Measurements from ENCODE around the gene LBHD2. TPM values are rescaled to one million over a fixed set of nuclear protein-coding genes. Genes with fewer than 3 reads are reported as not detected.

LBHD2 gene
- total RNA-seq, 1 donor from 2014 or later: not detected

GRCh38 chr14:103090481-103091020, 6.5 kb downstream of the LBHD2 start:
- no peak for DNase-seq (ENCODE audit: low read depth in 2 of 2)

- DNase-seq (ENCODE audit: low read depth in 2 of 2): peak in 1 of 2 donors; percentile 36
Observed at GRCh38 chr14:103091041-103091882, 7.3 kb downstream of the LBHD2 start.

GRCh38 chr14:103091883-103092222, 7.8 kb downstream of the LBHD2 start:
- no peak for DNase-seq (ENCODE audit: low read depth in 2 of 2)

- no peak for DNase-seq (ENCODE audit: low read depth in 2 of 2)
Observed at GRCh38 chr14:103093856-103094405, 9.9 kb downstream of the LBHD2 start.

DNA sequence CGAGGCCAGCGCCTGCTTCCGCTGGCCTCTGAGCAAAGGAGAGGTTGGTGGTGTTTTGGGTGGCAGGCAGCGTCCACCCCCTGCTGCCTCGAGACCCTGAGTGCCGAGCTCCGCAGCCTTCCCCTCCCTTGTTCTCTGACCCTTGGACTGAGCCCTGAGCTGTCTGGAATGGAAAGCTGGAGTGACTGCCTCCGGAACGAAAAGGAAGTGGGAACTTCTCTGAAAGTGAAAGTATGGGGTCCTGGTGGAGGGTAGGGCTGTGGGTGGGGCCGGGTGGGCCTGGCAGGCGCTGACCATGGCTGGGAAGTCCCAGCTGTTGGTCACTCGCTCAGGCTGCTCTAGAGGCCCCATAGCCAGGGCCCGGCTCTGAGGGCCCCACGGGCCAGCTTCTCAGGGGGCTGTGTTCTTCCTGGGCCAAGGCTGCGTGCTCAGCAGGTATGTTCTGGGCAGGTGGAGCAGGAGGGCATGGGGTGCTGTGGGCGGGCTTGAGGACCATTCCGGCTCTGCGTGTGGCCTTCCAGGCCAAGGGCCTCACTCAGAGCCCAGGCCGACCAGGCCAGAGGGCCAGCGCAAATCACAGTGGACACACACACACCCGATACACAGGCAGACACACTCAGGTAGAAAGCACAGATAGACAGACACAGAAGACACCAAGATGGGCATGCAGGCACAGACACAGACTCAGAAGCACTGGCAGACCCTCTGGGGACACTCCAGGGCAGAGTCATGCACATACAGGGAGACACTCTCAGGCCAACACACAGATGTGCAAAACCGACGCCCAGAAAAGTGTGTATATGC, 10.6 kb downstream of the LBHD2 start, which contains the start of gene EXOC3L4:
Gene EXOC3L4 (plus strand): TSS at position 320 of the 804 bp plus-strand sequence. CDS start 5,495 bp downstream, outside the sequence.
- DNase-seq (ENCODE audit: low read depth in 2 of 2): no peak

GRCh38 chr14:103095210-103095778, 11.3 kb downstream of the LBHD2 start:
- DNase-seq (ENCODE audit: low read depth in 2 of 2): no peak

GRCh38 chr14:103096387-103096786, 12.4 kb downstream of the LBHD2 start:
- DNase-seq (ENCODE audit: low read depth in 2 of 2): no peak

DNA sequence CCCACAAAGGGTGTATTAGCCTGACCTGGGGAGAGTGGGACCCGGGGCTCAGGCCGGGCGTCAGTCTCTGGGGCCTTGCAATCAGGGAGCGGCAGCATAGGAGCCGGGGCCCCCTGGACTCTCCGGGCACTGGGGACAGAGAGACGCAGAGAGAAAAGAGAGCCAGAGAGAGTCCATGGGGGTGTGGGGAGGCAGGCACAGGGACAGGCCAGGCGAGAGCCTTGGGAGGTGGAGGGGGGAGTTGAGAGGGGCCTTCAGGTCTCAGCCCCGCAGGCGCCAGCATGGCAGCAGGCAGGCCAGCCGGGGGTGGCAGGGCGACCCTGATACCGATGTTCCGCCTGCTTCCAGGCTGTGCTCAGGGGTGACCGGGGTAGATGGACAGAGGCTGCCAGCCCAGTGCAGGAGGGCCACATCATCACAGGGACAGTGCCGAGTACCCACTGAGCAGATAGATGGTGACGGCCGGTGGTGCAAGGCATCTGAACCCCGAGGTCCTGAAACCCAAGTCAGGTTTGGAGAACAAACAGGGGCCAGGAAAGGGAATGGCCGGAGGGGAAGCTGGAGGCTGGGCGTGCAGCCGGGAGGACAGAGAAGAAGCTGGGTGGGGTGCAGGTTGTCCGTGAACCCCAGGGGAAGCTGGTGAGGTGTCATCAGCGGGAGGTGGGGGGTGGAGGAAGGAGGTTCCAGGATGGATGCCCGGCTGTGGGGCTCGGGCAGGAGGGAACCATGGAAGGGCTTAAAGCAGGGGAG, 13.4 kb downstream of the LBHD2 start:
- DNase-seq (ENCODE audit: low read depth in 2 of 2): no peak

- DNase-seq (ENCODE audit: low read depth in 2 of 2): no peak
Observed at GRCh38 chr14:103097994-103098957, 14.3 kb downstream of the LBHD2 start.

GRCh38 chr14:103099081-103099732, 15.2 kb downstream of the LBHD2 start:
- DNase-seq (ENCODE audit: low read depth in 2 of 2): no peak

GRCh38 chr14:103099733-103100280, 15.8 kb downstream of the LBHD2 start:
- no peak for DNase-seq (ENCODE audit: low read depth in 2 of 2)

DNA sequence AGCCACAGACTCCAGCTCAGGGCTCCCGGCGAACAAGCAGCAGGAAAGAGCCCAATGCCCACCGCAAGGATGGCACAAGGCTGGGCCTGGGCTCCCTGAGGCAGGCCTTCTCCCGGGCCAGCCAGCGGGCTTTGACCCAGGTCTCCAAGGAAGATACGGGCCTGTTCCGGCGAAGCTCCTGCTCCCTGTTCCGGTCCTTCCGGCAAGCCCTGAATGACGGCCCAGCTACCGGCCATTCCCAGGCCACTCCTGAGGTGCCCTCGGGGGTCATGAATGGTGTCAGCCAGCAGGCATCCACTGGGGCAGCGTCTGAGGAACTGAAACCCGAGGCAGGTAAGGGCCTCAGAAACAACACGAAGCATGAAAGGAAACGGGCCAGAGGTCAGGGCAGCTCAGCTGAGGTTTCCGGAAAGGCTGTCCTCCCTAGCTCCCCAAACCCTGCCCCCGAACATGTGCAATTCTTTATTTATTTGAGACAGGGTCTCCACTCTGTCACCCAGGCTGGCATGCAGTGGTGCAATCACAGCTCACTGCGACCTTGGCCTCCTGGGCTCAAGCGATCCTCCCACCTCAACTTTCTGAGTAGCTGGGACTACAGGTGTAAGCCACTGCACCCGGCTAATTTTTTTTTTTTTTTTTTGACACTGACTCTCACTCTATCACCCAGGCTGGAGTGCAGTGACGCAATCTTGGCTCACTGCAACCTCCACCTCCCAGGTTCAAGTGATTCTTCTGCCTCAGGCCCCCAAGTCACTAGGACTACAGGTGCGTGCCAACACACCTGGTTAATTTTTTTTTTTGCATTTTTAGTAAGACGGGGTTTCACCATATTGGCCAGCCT, 16.5 kb downstream of the LBHD2 start:
- no peak for DNase-seq (ENCODE audit: low read depth in 2 of 2)

DNA sequence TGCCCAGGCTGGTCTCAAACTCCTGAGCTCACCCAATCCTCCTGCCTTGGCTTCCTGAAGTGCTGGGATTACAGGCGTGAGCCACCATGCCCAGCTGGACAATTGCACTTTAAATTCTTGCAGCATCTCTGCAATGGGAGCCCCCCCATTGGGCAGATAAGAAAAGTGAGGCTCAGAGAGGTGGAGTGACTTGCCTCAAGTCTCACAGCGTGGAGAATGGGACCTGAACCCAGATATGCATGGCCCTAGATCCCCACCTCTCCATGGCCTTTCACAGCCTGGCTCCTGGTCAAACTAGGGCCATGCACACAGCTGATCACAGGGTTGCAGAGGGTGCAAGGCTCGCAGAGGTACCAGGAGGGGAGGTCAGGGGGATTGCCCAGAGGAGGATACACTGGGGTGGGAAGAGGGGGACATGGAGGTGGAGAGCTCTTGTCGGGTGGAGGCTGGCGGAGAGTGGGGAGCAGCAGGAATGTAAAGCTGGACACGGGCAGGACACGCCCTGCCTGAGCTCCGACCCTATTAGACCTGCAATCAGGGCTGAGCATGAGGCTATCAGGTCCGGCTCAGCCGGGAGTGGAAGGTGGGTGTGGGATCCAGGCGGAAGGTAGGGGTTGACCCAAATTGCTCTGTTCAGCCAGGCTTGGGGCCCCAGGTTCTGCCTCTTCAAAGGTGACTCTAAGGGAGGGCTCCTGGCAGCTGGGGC, 17.4 kb downstream of the LBHD2 start:
- DNase-seq (ENCODE audit: low read depth in 2 of 2): no peak

DNA sequence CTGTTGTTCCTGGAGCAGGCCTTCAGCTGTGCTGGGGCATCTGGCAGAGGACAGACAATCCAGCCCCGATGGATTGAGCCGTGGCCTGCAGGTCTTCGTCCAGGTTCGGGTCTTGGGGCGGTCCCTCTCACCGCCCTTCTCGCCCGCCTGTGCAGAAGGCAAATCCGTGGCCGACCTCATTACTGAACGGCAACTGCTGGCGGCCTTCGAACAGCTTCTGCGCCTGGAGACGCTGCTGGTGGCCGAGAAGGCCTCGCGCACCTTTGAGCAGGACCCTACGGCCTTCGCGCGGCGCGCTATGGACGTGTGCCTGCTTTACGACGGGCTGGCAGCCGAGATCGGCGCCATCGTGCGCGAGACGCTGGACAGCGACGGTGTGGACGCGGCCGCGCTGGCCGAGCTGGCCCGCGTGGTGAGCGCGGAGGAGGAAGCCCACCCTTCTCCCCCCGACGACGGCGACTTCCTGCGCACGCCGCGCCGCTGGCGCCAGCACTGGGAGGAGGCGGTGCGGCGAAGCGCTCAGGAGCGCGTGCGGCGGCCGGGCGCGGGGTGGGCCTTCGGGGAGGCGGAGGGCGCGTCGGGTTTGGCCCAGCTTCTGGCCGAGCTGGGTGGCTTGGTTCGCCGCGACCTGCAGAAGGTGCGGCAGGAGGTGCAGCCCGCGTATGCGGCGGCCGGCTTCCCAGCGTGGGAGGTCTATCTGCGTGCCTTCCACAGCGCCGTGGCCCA, 18.1 kb downstream of the LBHD2 start:
- peak; percentile 22 to 48 for DNase-seq (ENCODE audit: low read depth in 2 of 2)

GRCh38 chr14:103102689-103103260, 18.8 kb downstream of the LBHD2 start:
- DNase-seq (ENCODE audit: low read depth in 2 of 2): no peak
